Activated T-cell treated with anti-CD3 and anti-CD28 coated beads, Interleukin-2, amount 50 U/mL, for 72 hours (primary cell): Measurements from ENCODE around the gene PLA2G4F. TPM values are rescaled to one million over a fixed set of nuclear protein-coding genes. Genes with fewer than 3 reads are reported as not detected.
A peak's percentile ranks its signal among the peaks of the same experiment; 100 is the strongest.

Experiments used
- ATAC-seq, 2 donors: fragments of 150-1000 bp; cut with Tn5 transposase; replicated peaks in 1 of 2; 2 replicates each; pipeline ENCODE4 v1.10.0; 2021; ENCODE audit warnings: moderate library complexity in 2 of 2, mild to moderate bottlenecking in 1 of 2
- DNase-seq, 2 donors: peaks; one replicate each; pipeline ENCODE4 v3.0.0; 2021 to 2022; ENCODE audit warnings: mixed read lengths in 1 of 2
- H3K27ac Mint-ChIP-seq: one replicate; pipeline ENCODE4 v1.8.0; 2022; ENCODE audit warnings: mild to moderate bottlenecking, moderate library complexity, mixed read lengths
- H3K27me3 Mint-ChIP-seq: one replicate; pipeline ENCODE4 v1.8.0; 2022; ENCODE audit warnings: low read depth, mixed read lengths
- H3K36me3 Mint-ChIP-seq, 2 donors: one replicate each; pipeline ENCODE4 v1.8.0; 2022; ENCODE audit warnings: mixed read lengths in 2 of 2, mild to moderate bottlenecking in 1 of 2; ENCODE audit not compliant: insufficient read depth in 2 of 2
- H3K4me1 Mint-ChIP-seq: one replicate; pipeline ENCODE4 v1.8.0; 2022; ENCODE audit warnings: low read depth, mixed read lengths
- H3K4me3 Mint-ChIP-seq, 2 donors: one replicate each; pipeline ENCODE4 v1.8.0; 2022; ENCODE audit warnings: mild to moderate bottlenecking in 2 of 2, mixed read lengths in 2 of 2, moderate library complexity in 2 of 2
- H3K9me3 Mint-ChIP-seq, 2 donors: one replicate each; pipeline ENCODE4 v1.8.0; 2022; ENCODE audit warnings: mixed read lengths in 2 of 2
- total RNA-seq, 2 donors: library from RNA; stranded (reverse); gene quantifications; one replicate each; pipeline ENCODE4 v1.2.3, GENCODE V29; 2022

The PLA2G4F gene
- total RNA-seq, 2 donors from 2014 or later: 0.07 TPM; not detected in 1

DNA sequence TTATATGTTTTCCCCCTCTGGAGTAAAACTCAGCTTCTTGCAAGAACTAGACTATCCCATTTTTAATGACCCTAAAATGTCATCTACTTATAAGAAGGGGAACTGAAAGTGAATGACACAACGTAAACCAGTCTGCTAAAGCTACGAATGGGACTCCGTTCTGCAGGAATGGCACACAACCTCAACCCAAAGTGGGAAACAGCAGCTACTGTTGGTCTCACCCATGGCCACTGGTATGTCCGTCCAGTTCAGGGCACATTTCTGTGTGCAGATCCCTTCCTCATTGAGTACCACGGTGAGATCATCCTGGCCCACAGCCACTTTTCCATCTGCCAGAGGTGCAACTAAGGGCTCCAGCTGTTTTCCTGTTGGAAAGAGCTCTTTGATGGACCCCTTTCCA is 27.9 kb upstream of the PLA2G4F start:
- peak overlapping the region; percentile 66 for H3K27ac Mint-ChIP-seq
- ATAC-seq (no peak), DNase-seq (no peak)
- peaks cover 10 to 36% of the 10 kb centered on the region in 2 donors for H3K36me3 Mint-ChIP-seq
- no peaks in the 10 kb centered on the region for H3K9me3 Mint-ChIP-seq
- H3K27me3 Mint-ChIP-seq: no peaks in the 10 kb centered on the region
- no peak overlapping the region for H3K4me3 Mint-ChIP-seq
- peaks cover 6% of the 10 kb centered on the region for H3K4me1 Mint-ChIP-seq

DNA sequence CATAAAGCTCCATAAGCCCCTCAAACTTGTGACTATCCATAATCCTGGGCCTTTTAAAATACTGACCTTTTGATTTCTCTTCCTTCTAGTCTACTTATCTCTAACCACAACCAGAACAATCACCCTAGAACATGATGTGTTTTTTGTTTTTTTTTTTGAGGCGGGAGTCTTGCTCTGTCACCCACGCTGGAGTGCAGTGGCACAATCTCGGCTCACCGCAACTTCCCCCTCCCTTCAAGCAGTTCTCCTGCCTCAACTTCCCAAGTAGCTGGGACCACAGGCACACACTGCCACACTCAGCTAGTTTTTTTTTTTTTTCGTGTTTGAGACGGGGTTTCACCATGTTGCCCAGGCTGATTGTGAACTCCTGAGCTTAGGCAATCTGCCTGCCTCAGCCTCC is 26.5 kb upstream of the PLA2G4F start:
- peaks cover 8 to 35% of the 10 kb centered on the region in 2 donors for H3K36me3 Mint-ChIP-seq
- ATAC-seq (no peak), DNase-seq (no peak)
- no peaks in the 10 kb centered on the region for H3K9me3 Mint-ChIP-seq
- H3K27me3 Mint-ChIP-seq: no peaks in the 10 kb centered on the region
- no peak overlapping the region for H3K4me3 Mint-ChIP-seq
- H3K4me1 Mint-ChIP-seq: no peaks in the 10 kb centered on the region
- H3K27ac Mint-ChIP-seq: peak overlapping the region; percentile 49

DNA sequence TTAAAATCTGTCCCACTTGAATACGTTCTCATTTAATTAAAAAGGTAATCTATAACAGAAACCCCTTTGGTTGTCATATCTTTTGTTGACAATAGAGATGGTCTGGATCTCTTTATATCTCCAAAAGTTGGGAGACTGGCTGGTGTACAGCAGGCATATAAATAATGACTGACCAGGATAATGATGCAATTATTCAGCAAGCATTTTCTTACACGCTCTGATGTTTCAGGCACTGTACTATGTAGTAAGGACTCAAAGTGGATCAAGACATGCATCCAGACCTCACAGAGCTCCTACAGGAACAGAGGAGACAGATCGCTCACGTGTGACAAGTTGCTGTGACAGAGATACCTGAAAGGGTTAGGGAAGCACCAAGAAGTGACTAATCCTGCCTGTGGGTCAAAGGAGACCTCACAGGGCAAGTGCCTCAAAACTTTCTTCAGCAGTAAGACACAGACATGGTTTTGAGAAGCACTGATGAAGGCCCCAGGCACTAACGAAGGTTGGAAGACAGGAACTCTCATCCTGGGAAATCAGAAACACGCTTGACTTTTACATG is 26.0 kb upstream of the PLA2G4F start:
- ATAC-seq (no peak), DNase-seq (no peak)
- no peaks in the 10 kb centered on the region for H3K27me3 Mint-ChIP-seq
- H3K4me1 Mint-ChIP-seq: no peaks in the 10 kb centered on the region
- peak overlapping the region; percentile 85 for H3K27ac Mint-ChIP-seq
- peaks cover 6 to 33% of the 10 kb centered on the region in 2 donors for H3K36me3 Mint-ChIP-seq
- no peak overlapping the region for H3K4me3 Mint-ChIP-seq
- H3K9me3 Mint-ChIP-seq: no peaks in the 10 kb centered on the region

DNA sequence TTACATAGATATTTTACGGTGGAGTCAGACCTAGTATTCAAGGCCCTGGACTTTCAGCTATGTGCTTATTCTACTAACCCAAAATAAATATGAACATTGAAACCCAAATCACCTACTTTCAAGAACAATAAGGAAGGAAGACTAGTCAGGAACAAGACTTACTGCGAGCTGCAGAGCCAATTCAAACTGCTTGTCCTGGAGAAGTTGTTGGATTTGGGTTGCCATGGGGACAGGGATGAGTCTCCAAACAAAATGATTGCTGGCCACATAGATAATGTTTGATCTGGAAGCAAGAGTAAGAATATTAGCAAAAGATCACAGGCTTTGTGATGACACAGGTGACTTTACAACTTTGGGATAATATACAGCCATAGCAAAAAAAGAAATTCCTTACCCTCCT is 21.6 kb upstream of the PLA2G4F start:
- no peaks in the 10 kb centered on the region for H3K4me1 Mint-ChIP-seq
- H3K27me3 Mint-ChIP-seq: no peaks in the 10 kb centered on the region
- DNase-seq (no peak), ATAC-seq (no peak)
- H3K36me3 Mint-ChIP-seq: peaks cover 2 to 30% of the 10 kb centered on the region in 2 donors
- H3K27ac Mint-ChIP-seq: peak overlapping the region; percentile 32
- H3K4me3 Mint-ChIP-seq: no peak overlapping the region
- H3K9me3 Mint-ChIP-seq: no peaks in the 10 kb centered on the region

DNA sequence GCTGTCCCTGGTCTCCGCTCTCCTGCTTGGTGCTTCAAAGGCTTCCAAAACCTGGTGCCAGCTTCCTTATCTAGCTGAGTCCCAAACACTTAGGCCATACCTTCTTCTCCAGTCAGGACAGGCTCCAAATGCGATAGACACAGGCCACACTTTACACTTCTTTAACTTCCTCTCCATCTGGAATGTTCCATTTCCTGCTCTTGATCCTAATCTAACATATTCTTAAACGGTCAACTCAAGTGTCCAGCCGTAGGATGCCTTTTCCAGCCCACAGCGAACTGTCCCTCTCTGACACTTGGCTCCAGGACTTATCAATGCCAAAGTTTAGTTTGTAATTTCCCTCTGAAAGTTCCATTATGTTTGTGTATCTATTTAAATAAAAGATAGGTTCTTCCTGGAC is 19.2 kb upstream of the PLA2G4F start:
- DNase-seq: no peak
- H3K9me3 Mint-ChIP-seq: no peaks in the 10 kb centered on the region
- H3K27ac Mint-ChIP-seq: no peak overlapping the region
- ATAC-seq: no peak
- no peak overlapping the region for H3K4me3 Mint-ChIP-seq
- H3K4me1 Mint-ChIP-seq: peaks cover 11% of the 10 kb centered on the region
- peaks cover 2 to 28% of the 10 kb centered on the region in 2 donors for H3K36me3 Mint-ChIP-seq
- no peaks in the 10 kb centered on the region for H3K27me3 Mint-ChIP-seq

DNA sequence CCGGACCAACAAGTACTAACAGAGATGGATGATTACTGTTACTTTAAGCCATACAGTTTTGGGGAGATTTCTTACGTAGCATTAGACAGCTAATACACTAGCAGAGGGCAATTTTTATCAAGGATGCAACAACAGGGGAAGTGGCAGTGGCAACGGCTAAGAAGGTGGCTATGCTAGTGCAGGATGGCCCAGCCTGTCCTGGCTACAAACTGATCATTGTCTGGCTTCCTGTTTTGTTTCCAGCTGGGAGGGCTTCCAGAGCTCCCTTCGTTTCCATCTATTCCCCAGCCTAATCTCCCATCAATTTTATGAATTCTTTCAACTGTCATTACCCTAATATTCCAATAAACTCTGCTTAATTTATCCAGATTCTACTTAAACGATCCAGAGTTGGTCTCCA is 16.0 kb upstream of the PLA2G4F start:
- Mint-ChIP-seq H3K9me3 (no peaks in the 10 kb centered on the region), H3K4me1 (peaks cover 11% of the 10 kb centered on the region), H3K4me3 (no peak overlapping the region), H3K27me3 (no peaks in the 10 kb centered on the region), H3K36me3 (peaks cover 0 to 30% of the 10 kb centered on the region in 2 donors), H3K27ac (peak overlapping the region; percentile 14)
- DNase-seq: no peak
- no peak for ATAC-seq

DNA sequence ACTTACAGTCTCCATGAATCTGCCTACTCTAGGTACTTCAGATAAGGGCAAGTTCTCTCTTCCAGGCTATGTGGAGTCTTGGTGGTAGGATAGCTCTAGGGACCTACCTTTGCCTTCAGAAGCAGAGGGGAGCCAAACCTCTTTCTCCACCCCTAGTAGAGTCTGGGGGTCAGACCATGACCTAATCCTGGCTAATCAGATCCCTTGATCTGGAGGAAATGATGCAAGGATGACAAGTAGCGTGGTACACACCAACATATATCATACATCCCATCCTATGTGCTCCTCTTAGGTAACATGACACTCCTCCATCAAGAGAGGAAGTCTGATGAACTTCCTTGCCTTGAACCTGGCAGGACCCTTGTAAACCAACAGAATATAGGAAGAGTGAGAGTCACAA is 15.4 kb upstream of the PLA2G4F start:
- DNase-seq (no peak), ATAC-seq (peak in 1 of 2 donors; percentile 25)
- Mint-ChIP-seq H3K9me3 (no peaks in the 10 kb centered on the region), H3K36me3 (peaks cover 3 to 26% of the 10 kb centered on the region in 2 donors), H3K4me3 (peak overlapping the region in 1 of 2 donors; percentile 3), H3K27me3 (no peaks in the 10 kb centered on the region), H3K27ac (peak overlapping the region; percentile 77), H3K4me1 (peaks cover 11% of the 10 kb centered on the region)

DNA sequence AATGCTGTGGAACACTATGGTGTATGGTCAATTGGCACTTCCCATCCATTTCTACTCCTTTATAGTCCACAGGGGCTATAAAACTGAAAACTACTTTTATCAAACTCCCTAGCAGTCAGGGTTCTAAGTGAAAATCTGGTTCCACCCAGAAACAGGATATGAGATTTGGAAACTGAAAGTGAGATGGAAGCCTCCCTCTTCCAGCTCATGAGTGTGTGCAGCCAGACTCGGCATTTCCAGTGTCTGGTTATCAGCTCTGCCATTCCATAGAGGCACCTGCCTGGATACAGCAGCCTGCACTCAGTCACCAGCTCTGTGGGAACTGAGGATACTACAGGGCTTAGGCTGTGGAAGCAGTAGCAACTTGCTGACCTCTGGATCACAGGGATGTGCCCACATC is 14.7 kb upstream of the PLA2G4F start:
- peaks cover 3 to 26% of the 10 kb centered on the region in 2 donors for H3K36me3 Mint-ChIP-seq
- no peak overlapping the region for H3K4me3 Mint-ChIP-seq
- peaks cover 11% of the 10 kb centered on the region for H3K4me1 Mint-ChIP-seq
- ATAC-seq: peak in 1 of 2 donors; percentile 28
- peak overlapping the region; percentile 77 for H3K27ac Mint-ChIP-seq
- H3K27me3 Mint-ChIP-seq: no peaks in the 10 kb centered on the region
- no peak for DNase-seq
- no peaks in the 10 kb centered on the region for H3K9me3 Mint-ChIP-seq

DNA sequence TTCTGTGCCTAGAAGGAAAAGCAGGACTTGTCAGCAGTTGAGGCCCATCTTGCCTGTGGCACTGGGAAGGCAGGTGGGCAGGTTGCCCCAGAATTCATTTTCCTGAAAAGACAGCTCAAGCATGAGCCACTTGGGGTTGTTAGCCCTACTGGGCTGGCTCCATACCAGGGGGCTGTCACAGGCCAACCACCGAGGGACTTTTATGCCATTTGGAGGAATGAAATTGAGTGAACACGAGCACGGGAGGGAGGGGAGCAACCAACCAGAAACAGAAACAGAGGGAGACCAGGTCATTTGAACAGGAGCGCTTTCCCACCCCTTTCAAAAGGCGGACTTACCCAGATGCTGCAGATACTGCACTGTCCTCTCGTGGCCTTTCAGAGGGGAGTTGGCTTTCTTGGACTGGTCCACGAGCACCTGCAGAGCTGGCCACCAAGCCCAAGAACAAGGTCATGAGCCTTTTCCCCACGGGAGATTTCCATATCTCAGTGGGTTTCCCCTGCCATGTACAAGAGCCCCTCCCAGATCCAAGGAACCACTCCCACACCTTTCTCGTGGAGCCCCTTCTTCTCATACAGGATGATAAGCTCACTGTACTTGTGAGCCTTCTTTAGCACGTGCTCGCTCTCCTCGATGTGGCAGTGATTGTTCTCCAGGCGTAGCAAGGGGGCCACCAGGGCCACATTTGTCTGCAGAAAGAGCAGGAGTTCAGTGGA is 9.9 kb upstream of the PLA2G4F start:
- no peak overlapping the region for H3K4me3 Mint-ChIP-seq
- H3K36me3 Mint-ChIP-seq: peaks cover 4 to 23% of the 10 kb centered on the region in 2 donors
- H3K27me3 Mint-ChIP-seq: no peaks in the 10 kb centered on the region
- DNase-seq: no peak
- H3K27ac Mint-ChIP-seq: no peak overlapping the region
- H3K9me3 Mint-ChIP-seq: no peaks in the 10 kb centered on the region
- no peak for ATAC-seq
- H3K4me1 Mint-ChIP-seq: peaks cover 4% of the 10 kb centered on the region

DNA sequence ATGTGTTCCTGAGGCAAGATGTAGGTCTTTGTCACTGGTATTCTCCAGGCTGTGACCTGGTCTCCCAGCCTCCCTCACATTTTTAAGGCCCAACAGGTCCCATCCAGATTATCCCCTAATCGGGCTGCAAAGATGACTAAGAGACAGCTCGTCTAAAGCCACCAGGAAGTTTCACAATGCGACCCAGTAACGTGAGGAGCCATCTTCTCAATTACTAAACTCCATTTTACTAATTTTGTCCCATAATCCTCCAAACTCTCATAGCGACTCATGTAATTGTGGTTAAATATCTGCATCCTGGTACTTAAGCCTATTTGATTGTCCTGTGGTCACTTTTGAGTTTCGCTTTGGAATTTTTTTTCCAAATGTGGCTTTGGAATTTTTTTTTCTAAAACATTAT is 8.7 kb upstream of the PLA2G4F start:
- Mint-ChIP-seq H3K9me3 (no peaks in the 10 kb centered on the region), H3K27me3 (no peaks in the 10 kb centered on the region), H3K4me1 (no peaks in the 10 kb centered on the region), H3K4me3 (no peak overlapping the region), H3K27ac (no peak overlapping the region), H3K36me3 (peaks cover 4 to 17% of the 10 kb centered on the region in 2 donors)
- no peak for ATAC-seq
- DNase-seq: no peak

DNA sequence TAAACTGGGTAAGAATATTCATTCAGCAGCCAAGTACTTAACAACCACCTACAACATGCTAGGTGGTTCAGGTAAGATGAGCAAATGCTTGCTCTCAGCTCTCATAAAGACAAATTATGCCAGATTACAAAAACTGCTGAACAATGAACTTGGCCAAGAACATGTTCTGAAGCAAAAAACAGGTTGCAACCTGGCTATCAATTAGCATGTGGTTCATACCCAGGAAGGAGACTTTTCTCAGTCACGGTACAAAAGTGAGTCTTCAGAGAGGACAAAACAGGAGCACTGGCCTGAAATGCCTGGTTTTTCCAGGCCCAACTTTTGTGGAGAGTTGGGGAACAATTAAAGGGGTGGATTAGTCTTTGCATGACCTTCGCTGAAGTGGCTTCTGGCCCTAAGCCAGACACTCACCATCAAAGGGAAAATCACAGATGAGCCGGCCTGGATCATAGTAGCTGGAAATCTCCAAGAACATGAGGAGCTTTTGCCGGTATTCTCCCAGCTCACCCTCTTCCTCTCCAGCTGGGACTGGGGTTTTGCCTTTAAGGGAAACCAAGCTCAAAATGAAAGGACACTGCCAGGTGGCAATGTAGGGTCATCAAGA is 7.6 kb upstream of the PLA2G4F start:
- H3K27me3 Mint-ChIP-seq: no peaks in the 10 kb centered on the region
- ATAC-seq (no peak), DNase-seq (no peak)
- peaks cover 4 to 12% of the 10 kb centered on the region in 2 donors for H3K36me3 Mint-ChIP-seq
- H3K4me3 Mint-ChIP-seq: no peak overlapping the region
- no peak overlapping the region for H3K27ac Mint-ChIP-seq
- no peaks in the 10 kb centered on the region for H3K9me3 Mint-ChIP-seq
- no peaks in the 10 kb centered on the region for H3K4me1 Mint-ChIP-seq

DNA sequence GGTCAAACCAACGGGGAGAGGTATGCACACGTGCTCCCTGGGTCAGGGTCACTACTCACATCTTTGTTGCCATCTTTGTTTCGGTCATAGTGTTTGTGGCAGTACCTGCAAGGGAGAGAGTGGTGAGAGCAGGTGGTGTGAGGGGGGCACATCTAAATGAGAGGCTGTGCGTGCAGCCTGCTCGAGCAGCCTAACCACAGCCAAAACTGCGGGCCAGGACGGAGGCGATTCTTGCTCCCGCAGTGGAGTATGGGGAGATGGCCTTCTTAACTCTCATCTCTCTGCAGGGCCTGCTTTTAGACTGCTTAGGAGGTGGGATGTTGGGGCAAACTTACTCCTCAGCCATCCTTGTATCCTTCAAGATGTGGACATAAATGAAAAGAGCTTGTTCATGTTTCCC is 6.9 kb upstream of the PLA2G4F start:
- no peaks in the 10 kb centered on the region for H3K4me1 Mint-ChIP-seq
- no peak for DNase-seq
- no peaks in the 10 kb centered on the region for H3K27me3 Mint-ChIP-seq
- no peak for ATAC-seq
- H3K36me3 Mint-ChIP-seq: peaks cover 6 to 12% of the 10 kb centered on the region in 2 donors
- no peaks in the 10 kb centered on the region for H3K9me3 Mint-ChIP-seq
- no peak overlapping the region for H3K4me3 Mint-ChIP-seq
- no peak overlapping the region for H3K27ac Mint-ChIP-seq

DNA sequence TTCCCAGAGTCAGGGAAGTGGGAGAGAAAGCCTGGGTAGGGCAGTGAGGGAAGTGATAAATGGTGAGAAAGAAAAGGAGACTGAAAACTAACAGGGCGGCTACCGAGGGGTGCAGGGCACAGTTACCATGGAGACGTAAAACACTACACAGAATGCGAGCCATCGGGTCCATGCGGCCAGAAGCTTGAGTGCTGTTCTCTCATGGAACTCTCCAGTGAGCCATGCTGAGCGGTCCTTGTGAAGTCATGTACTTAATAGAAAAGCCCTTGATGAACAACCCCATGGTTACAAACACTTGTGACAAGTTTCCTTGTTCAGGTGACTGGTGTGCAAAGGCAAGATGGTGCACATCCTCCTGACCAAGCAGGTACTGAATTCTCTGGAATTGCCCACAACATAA is 3.7 kb upstream of the PLA2G4F start:
- no peaks in the 10 kb centered on the region for H3K4me1 Mint-ChIP-seq
- no peak for ATAC-seq
- H3K36me3 Mint-ChIP-seq: peaks cover 3 to 8% of the 10 kb centered on the region in 2 donors
- H3K9me3 Mint-ChIP-seq: no peaks in the 10 kb centered on the region
- H3K27me3 Mint-ChIP-seq: no peaks in the 10 kb centered on the region
- H3K4me3 Mint-ChIP-seq: no peak overlapping the region
- H3K27ac Mint-ChIP-seq: no peak overlapping the region
- DNase-seq: no peak
